Stomach (tissue), 4 donors: ENCODE results near the gene PRPF6.
A peak's percentile ranks its signal among the peaks of the same experiment; 100 is the strongest.

Source experiments
- EP300 ChIP-seq: sonication (generic); formaldehyde crosslinking; IDR thresholded peaks from one replicate; pipeline ENCODE4 v1.6.1; 2017; ENCODE audit warnings: antibody characterized with exemption
- POLR2A ChIP-seq, 4 donors: fragments of 450-650 bp; IDR thresholded peaks; one replicate each; pipeline ENCODE4 v1.6.1; 2016; ENCODE audit warnings: antibody characterized with exemption in 4 of 4, control low read depth in 2 of 4, mild to moderate bottlenecking in 1 of 4, moderate library complexity in 1 of 4
- POLR2AphosphoS5 ChIP-seq, 3 donors: sonication (generic); formaldehyde crosslinking; IDR thresholded peaks; one replicate each; pipeline ENCODE4 v1.6.1; 2016; ENCODE audit warnings: antibody characterized with exemption in 3 of 3
- TF ChIP-seq, protein P1 (sequence below), 7 experiments: fragments of 450-650 bp in 4 of 7; fragments of 200-600 bp in 3 of 7; sonication (generic) in 3 of 7; IDR thresholded peaks; one replicate each; pipeline ENCODE4 v1.5.1; 2016 to 2019; ENCODE audit warnings: antibody characterized with exemption in 7 of 7, control low read depth in 2 of 7, mild to moderate bottlenecking in 1 of 7

DNA sequence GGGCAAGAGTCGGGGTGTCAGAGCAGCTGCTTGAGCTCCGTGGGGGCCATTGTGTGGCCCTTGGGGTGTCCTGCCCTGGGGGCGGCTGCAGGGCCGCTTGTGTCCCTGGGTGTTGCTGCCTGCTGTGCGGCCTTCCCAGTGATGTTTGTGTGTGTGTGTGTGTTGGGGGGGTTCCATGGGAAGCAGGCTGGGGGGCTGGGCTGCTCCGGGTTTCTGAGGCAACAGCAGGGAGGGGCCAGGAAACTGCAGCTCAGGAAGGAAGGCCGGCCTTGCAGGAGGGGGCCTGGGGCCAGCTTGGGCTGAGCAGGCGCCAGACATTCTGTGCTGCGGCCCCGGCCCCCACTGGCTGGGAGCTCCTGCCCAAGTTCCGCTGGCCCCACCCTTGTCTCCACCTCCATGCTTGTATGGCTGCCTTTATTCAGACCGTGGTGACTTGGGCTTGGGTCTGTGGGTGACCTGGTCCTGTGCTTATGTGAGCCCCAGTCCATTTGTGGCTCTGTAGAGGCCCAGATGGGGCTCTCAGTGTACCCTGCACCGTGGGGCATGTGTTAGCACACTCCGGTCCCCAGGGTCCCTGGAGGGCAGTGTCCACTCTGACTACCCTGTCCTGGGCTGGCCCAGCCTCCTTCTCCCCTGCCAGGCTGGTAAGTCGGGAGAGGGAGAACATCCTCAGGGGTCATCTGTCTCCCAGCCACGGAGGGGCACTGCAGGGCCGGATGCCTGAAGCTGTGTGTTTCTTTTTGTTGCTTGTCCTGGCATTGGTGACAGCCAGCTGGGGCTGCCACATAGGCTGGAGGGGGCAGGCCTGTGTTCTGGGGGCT, 73.1 kb downstream of the PRPF6 start:
- TF ChIP-seq, protein P1, sequence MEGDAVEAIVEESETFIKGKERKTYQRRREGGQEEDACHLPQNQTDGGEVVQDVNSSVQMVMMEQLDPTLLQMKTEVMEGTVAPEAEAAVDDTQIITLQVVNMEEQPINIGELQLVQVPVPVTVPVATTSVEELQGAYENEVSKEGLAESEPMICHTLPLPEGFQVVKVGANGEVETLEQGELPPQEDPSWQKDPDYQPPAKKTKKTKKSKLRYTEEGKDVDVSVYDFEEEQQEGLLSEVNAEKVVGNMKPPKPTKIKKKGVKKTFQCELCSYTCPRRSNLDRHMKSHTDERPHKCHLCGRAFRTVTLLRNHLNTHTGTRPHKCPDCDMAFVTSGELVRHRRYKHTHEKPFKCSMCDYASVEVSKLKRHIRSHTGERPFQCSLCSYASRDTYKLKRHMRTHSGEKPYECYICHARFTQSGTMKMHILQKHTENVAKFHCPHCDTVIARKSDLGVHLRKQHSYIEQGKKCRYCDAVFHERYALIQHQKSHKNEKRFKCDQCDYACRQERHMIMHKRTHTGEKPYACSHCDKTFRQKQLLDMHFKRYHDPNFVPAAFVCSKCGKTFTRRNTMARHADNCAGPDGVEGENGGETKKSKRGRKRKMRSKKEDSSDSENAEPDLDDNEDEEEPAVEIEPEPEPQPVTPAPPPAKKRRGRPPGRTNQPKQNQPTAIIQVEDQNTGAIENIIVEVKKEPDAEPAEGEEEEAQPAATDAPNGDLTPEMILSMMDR (IDR thresholded peaks at IDR 0.05): no peak
- no peak for TF ChIP-seq EP300
- peak in 1 of 3 donors; percentile 9 for TF ChIP-seq POLR2AphosphoS5 (IDR thresholded peaks at IDR 0.05)
- no peak for TF ChIP-seq POLR2A (IDR thresholded peaks at IDR 0.05)
